MM.1S (cell line): ENCODE results near the gene MAPK6.
"Not testable (repeated sequence)": the region's sequence is repeated elsewhere in the genome, so short reads cannot be mapped to it uniquely, and the experiment has no call there.

Source experiments
- DNase-seq: peaks from one replicate; pipeline ENCODE4 v3.0.0-alpha.2; 2015
- H2AFZ ChIP-seq: fragments of 300-600 bp; sonication (generic); 2 replicates; pipeline ENCODE4 v1.6.0; 2016; ENCODE audit warnings: antibody characterized with exemption, low read length
- H3F3A ChIP-seq: fragments of 300-600 bp; sonication (generic); 2 replicates; pipeline ENCODE4 v1.6.1; 2016; ENCODE audit warnings: mild to moderate bottlenecking, antibody characterized with exemption, low read length, moderate library complexity, mixed read lengths; ENCODE audit not compliant: insufficient read depth
- H3K27ac ChIP-seq: fragments of 300-600 bp; sonication (generic); 2 replicates; pipeline ENCODE4 v1.5.1; 2016; ENCODE audit warnings: mild to moderate bottlenecking, low read length
- H3K27me3 ChIP-seq: fragments of 300-600 bp; sonication (generic); replicated peaks from 2 replicates; pipeline ENCODE4 v1.6.0; 2016; ENCODE audit warnings: low read length; ENCODE audit not compliant: insufficient read depth
- H3K36me3 ChIP-seq: fragments of 300-600 bp; sonication (generic); replicated peaks from 2 replicates; pipeline ENCODE4 v1.6.1; 2016; ENCODE audit warnings: mild to moderate bottlenecking, low read length, mixed read lengths; ENCODE audit not compliant: insufficient read depth
- H3K4me1 ChIP-seq: fragments of 300-600 bp; sonication (generic); 2 replicates; pipeline ENCODE4 v1.6.1; 2016; ENCODE audit warnings: low read length, mixed read lengths
- H3K4me2 ChIP-seq: fragments of 300-600 bp; sonication (generic); 2 replicates; pipeline ENCODE4 v1.6.0; 2016; ENCODE audit warnings: low read depth, low read length
- H3K4me3 ChIP-seq: fragments of 300-600 bp; sonication (generic); 2 replicates; pipeline ENCODE4 v1.5.1; 2016; ENCODE audit warnings: low read length, mixed read lengths
- H3K79me2 ChIP-seq: fragments of 300-600 bp; sonication (generic); 2 replicates; pipeline ENCODE4 v1.6.1; 2016; ENCODE audit warnings: mixed run types, low read length, mixed read lengths
- H3K9ac ChIP-seq: fragments of 300-600 bp; sonication (generic); 2 replicates; pipeline ENCODE4 v1.6.1; 2016; ENCODE audit warnings: low read length, mixed read lengths
- H3K9me2 ChIP-seq: fragments of 300-600 bp; sonication (generic); replicated peaks from 2 replicates; pipeline ENCODE4 v1.6.1; 2016; ENCODE audit warnings: mild to moderate bottlenecking, low read length, mixed read lengths; ENCODE audit not compliant: insufficient read depth
- H3K9me3 ChIP-seq: fragments of 300-600 bp; sonication (generic); replicated peaks from 2 replicates; pipeline ENCODE4 v1.6.1; 2016; ENCODE audit warnings: mild to moderate bottlenecking, low read length, mixed read lengths; ENCODE audit not compliant: insufficient read depth
- H4K20me1 ChIP-seq: fragments of 300-600 bp; sonication (generic); 2 replicates; pipeline ENCODE4 v1.6.1; 2016; ENCODE audit warnings: mild to moderate bottlenecking, low read length, moderate library complexity, mixed read lengths; ENCODE audit not compliant: insufficient read depth
- CTCF ChIP-seq: fragments of 300-600 bp; sonication (generic); IDR thresholded peaks from 2 replicates; pipeline ENCODE4 v1.5.1; 2016; ENCODE audit warnings: antibody characterized with exemption, low read length, mixed read lengths
- EZH2 ChIP-seq: fragments of 300-600 bp; sonication (generic); optimal IDR thresholded peaks from 2 replicates; pipeline ENCODE3; 2017; ENCODE audit warnings: low read depth, mild to moderate bottlenecking, antibody characterized with exemption, low read length, mixed read lengths
- EZH2phosphoT487 ChIP-seq: fragments of 300-600 bp; sonication (generic); IDR thresholded peaks from 2 replicates; pipeline ENCODE4 v1.6.1; 2018; ENCODE audit warnings: antibody characterized with exemption, low read length

MAPK6 gene

GRCh38 chr15:51991141-51991540 is 27.9 kb upstream of the MAPK6 start:
- H3K27ac ChIP-seq, result no peak overlapping the region

DNA sequence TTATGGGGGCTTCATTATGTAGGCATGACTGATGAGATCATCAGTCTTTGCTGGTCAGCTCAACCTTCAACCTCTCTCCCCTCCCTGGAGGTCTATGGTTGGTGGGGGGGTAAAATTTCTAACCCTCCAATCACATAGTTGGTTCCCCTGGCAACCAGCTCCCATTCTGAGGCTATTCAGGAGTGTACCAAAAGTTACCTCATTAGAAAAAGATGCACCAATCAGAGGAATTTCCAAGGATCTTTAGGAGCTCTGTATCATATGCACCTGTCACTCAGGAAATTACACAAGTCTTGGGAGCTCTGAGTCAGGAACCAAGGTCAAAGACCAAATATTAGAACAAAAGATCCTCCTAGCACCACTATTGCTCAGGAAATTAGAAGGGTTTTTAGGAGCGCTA is 26.1 kb upstream of the MAPK6 start:
- Histone ChIP-seq H3K9me3 (no peaks in the 10 kb centered on the region), H3K27me3 (no peaks in the 10 kb centered on the region), H3K9me2 (no peaks in the 10 kb centered on the region), H3F3A (no peaks in the 10 kb centered on the region), H3K4me2 (no peak overlapping the region), H4K20me1 (no peaks in the 10 kb centered on the region), H3K27ac (no peak overlapping the region), H3K9ac (no peak overlapping the region), H3K79me2 (no peaks in the 10 kb centered on the region), H2AFZ (no peak overlapping the region), H3K4me3 (no peak overlapping the region), H3K36me3 (no peaks in the 10 kb centered on the region), H3K4me1 (no peaks in the 10 kb centered on the region)
- TF ChIP-seq CTCF (no peak), EZH2 (no peak), EZH2phosphoT487 (no peak)
- DNase-seq, result no peak

More at GRCh38 chr15:51991141-51991540, 27.9 kb upstream of the MAPK6 start:
- no peaks in the 10 kb centered on the region for H3F3A ChIP-seq
- H3K9me2 ChIP-seq, result no peaks in the 10 kb centered on the region
- DNase-seq, result no peak
- H3K4me3 ChIP-seq, result no peak overlapping the region
- no peaks in the 10 kb centered on the region for H3K27me3 ChIP-seq
- no peak overlapping the region for H3K4me2 ChIP-seq
- H3K4me1 ChIP-seq, result no peaks in the 10 kb centered on the region
- TF ChIP-seq CTCF (no peak), EZH2 (no peak), EZH2phosphoT487 (no peak)
- no peaks in the 10 kb centered on the region for H3K36me3 ChIP-seq
- no peak overlapping the region for H2AFZ ChIP-seq
- H3K9ac ChIP-seq, result no peak overlapping the region
- no peaks in the 10 kb centered on the region for H3K79me2 ChIP-seq
- no peaks in the 10 kb centered on the region for H3K9me3 ChIP-seq
- H4K20me1 ChIP-seq, result no peaks in the 10 kb centered on the region

GRCh38 chr15:52002351-52002750 is 16.7 kb upstream of the MAPK6 start:
- H3K4me2 ChIP-seq, result no peak overlapping the region
- H3K36me3 ChIP-seq, result no peaks in the 10 kb centered on the region
- no peak overlapping the region for H3K27ac ChIP-seq
- H3K4me3 ChIP-seq, result no peak overlapping the region
- no peak overlapping the region for H3K9ac ChIP-seq
- no peaks in the 10 kb centered on the region for H4K20me1 ChIP-seq
- no peaks in the 10 kb centered on the region for H3K9me3 ChIP-seq
- H3K4me1 ChIP-seq, result peaks cover 21% of the 10 kb centered on the region
- no peaks in the 10 kb centered on the region for H3K9me2 ChIP-seq
- TF ChIP-seq CTCF, result no peak
- no peak for TF ChIP-seq EZH2phosphoT487
- TF ChIP-seq EZH2, result no peak
- H3F3A ChIP-seq, result peaks cover 10% of the 10 kb centered on the region; the same call in 1 of the 2 replicates
- H3K79me2 ChIP-seq, result no peaks in the 10 kb centered on the region
- no peaks in the 10 kb centered on the region for H3K27me3 ChIP-seq
- DNase-seq, result no peak
- no peak overlapping the region for H2AFZ ChIP-seq

- H3K27me3 ChIP-seq, H3K4me2 ChIP-seq, H3K9me2 ChIP-seq, H3K9ac ChIP-seq, H3K9me3 ChIP-seq, H3K27ac ChIP-seq, DNase-seq, H3K36me3 ChIP-seq, H3K4me3 ChIP-seq, H4K20me1 ChIP-seq, H3K79me2 ChIP-seq, H2AFZ ChIP-seq: not testable (repeated sequence)
- H3F3A ChIP-seq, result peaks cover 10% of the 10 kb centered on the region; the same call in 1 of the 2 replicates
- peaks cover 22% of the 10 kb centered on the region for H3K4me1 ChIP-seq
Measured at GRCh38 chr15:52003089-52003488, 15.9 kb upstream of the MAPK6 start.
